Activated CD4-positive, alpha-beta T cell treated with anti-CD3 and anti-CD28 coated beads for 36 hours (primary cell): ENCODE results near the gene NRDC. TPM values are rescaled to one million over a fixed set of nuclear protein-coding genes. Genes with fewer than 3 reads are reported as not detected.
"Not testable (repeated sequence)": the region's sequence is repeated elsewhere in the genome, so short reads cannot be mapped to it uniquely, and the experiment has no call there.

Source experiments
- ATAC-seq: fragments of 200-7000 bp; cut with Tn5 transposase; one replicate; pipeline ENCODE4 v1.10.0; 2021; ENCODE audit warnings: mild to moderate bottlenecking, moderate library complexity
- CTCF ChIA-PET: fragments of 350-600 bp; sonication (Branson Sonifier 250); formaldehyde crosslinking; loops from one replicate; lab custom pipeline; 2021; ENCODE audit warnings: antibody characterized with exemption; lab: Charles Lee
- POLR2A ChIA-PET: fragments of 350-600 bp; sonication (Branson Sonifier 250); formaldehyde crosslinking; loops from one replicate; lab custom pipeline; 2021; ENCODE audit warnings: antibody characterized with exemption, inconsistent platforms; lab: Charles Lee
- DNase-seq: peaks from one replicate; pipeline ENCODE4 v3.0.0-alpha.2; 2020
- H3K27ac Mint-ChIP-seq: one replicate; pipeline ENCODE4 v1.8.0; 2021; ENCODE audit warnings: mixed read lengths
- H3K27me3 Mint-ChIP-seq: one replicate; pipeline ENCODE4 v1.8.0; 2021; ENCODE audit warnings: mixed read lengths
- H3K36me3 Mint-ChIP-seq: one replicate; pipeline ENCODE4 v1.8.0; 2021; ENCODE audit warnings: low read depth, mixed read lengths
- H3K4me1 Mint-ChIP-seq: one replicate; pipeline ENCODE4 v1.8.0; 2021; ENCODE audit warnings: mixed read lengths
- H3K4me3 Mint-ChIP-seq: one replicate; pipeline ENCODE4 v1.8.0; 2021; ENCODE audit warnings: mild to moderate bottlenecking, moderate library complexity, mixed read lengths
- H3K9me3 Mint-ChIP-seq: one replicate; pipeline ENCODE4 v1.8.0; 2021; ENCODE audit warnings: low read depth, mixed read lengths
- intact Hi-C, 2 experiments: fragments of 100-400 bp; cut with DNase I in 1 of 2; cut with micrococcal nuclease in 1 of 2; formaldehyde crosslinking; loops; one replicate each; pipeline versions ENCODE4 v1.14.2 to v1.15.1; 2022 to 2024; cut with DNase I, micrococcal nuclease
- total RNA-seq, 2 experiments: library from RNA; stranded (reverse); gene quantifications; one replicate each; pipeline ENCODE4 v1.2.3, GENCODE V29; 2021

Gene NRDC
- total RNA-seq, 2 experiments from 2014 or later, result 149 to 186 TPM

DNA sequence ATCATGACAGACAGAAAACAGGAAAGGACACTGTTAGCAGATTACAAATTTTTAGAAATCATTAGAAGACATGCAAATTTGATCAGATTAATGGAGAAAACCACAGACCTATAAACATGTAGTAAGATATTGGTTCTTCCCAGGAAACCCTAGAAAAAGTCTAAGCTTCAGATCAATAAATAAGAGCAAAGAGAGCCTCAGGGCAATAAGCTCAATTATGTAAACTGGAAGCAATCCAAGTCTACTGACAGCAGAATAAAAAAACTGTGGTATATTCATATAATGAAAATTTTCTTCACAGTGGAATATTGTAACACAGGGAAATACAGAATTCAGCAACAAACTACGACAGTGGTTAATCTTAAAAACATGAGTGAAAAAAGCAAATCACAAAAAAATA is 36.3 kb downstream of the NRDC start:
- H3K4me1 Mint-ChIP-seq, result peaks cover 24% of the 10 kb centered on the region
- no peak for DNase-seq
- CTCF ChIA-PET, result no interaction called here
- intact Hi-C loops, result no loop called here
- no peak for ATAC-seq
- H3K27ac Mint-ChIP-seq, result no peak overlapping the region
- no peaks in the 10 kb centered on the region for H3K9me3 Mint-ChIP-seq
- POLR2A ChIA-PET, result no interaction called here
- no peaks in the 10 kb centered on the region for H3K27me3 Mint-ChIP-seq
- peaks cover 30% of the 10 kb centered on the region for H3K36me3 Mint-ChIP-seq
- H3K4me3 Mint-ChIP-seq, result no peak overlapping the region

GRCh38 chr1:51840743-51841461 is 37.6 kb downstream of the NRDC start:
- H3K27ac Mint-ChIP-seq, result no peak overlapping the region
- ChIA-PET CTCF (interaction anchor here (0.9 to 1.6 kb wide), 3 partner anchors 12 to 85 kb away, joined by 3 to 5 read pairs (median 3); no protein-coding TSS in a partner anchor), POLR2A (interaction anchor here (0.5 to 0.7 kb wide), 2 partner anchors 8 to 116 kb away, joined by 3 read pairs; no protein-coding TSS in a partner anchor)
- H3K4me1 Mint-ChIP-seq, result peaks cover 24% of the 10 kb centered on the region
- ATAC-seq, result no peak
- H3K9me3 Mint-ChIP-seq, result no peaks in the 10 kb centered on the region
- intact Hi-C loops, result no loop called here
- no peaks in the 10 kb centered on the region for H3K27me3 Mint-ChIP-seq
- H3K36me3 Mint-ChIP-seq, result peaks cover 25% of the 10 kb centered on the region
- H3K4me3 Mint-ChIP-seq, result no peak overlapping the region
- no peak for DNase-seq

GRCh38 chr1:51840182-51840581 is 38.3 kb downstream of the NRDC start:
- ATAC-seq (no peak), DNase-seq (no peak)
- Mint-ChIP-seq H3K4me1 (peaks cover 24% of the 10 kb centered on the region), H3K9me3 (no peaks in the 10 kb centered on the region), H3K4me3 (no peak overlapping the region), H3K36me3 (peaks cover 28% of the 10 kb centered on the region), H3K27me3 (no peaks in the 10 kb centered on the region), H3K27ac (no peak overlapping the region)
- POLR2A ChIA-PET, result interaction anchor here (0.5 to 0.7 kb wide), 2 partner anchors 7 to 116 kb away, joined by 3 read pairs; no protein-coding TSS in a partner anchor
- CTCF ChIA-PET, result interaction anchor here (1.1 to 1.6 kb wide), 4 partner anchors 8 to 427 kb away, joined by 3 to 5 read pairs (median 4); no protein-coding TSS in a partner anchor
- intact Hi-C loops, result no loop called here

DNA sequence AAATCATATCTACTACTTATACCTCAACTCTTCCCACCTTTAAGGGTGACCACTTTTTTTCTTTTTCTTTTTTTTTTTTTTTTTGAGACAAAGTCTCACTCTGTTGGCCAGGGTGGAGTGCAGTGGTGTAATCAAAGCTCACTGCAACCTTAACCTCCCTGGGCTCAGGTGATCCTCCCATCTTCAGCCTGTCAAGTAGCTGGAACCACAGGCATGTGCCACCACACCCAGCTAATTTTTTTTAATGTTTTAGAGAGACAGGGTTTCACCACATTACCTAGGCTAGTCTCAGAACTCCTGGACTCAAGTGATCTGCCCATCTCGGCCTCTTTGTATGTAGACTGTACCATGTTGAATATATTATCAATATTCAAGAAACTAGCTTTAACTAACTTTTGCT is 39.4 kb downstream of the NRDC start:
- intact Hi-C loops, result no loop called here
- no peak for ATAC-seq
- H3K4me3 Mint-ChIP-seq, result no peak overlapping the region
- H3K27me3 Mint-ChIP-seq, result no peaks in the 10 kb centered on the region
- peaks cover 18% of the 10 kb centered on the region for H3K4me1 Mint-ChIP-seq
- no peaks in the 10 kb centered on the region for H3K9me3 Mint-ChIP-seq
- no peak for DNase-seq
- peaks cover 30% of the 10 kb centered on the region for H3K36me3 Mint-ChIP-seq
- ChIA-PET POLR2A (no interaction called here), CTCF (interaction anchor here (0.8 to 1.5 kb wide), 4 partner anchors 9 to 426 kb away, joined by 3 to 4 read pairs (median 3); no protein-coding TSS in a partner anchor)
- H3K27ac Mint-ChIP-seq, result no peak overlapping the region

- no peak overlapping the region for H3K27ac Mint-ChIP-seq
- H3K4me1 Mint-ChIP-seq, result peaks cover 6% of the 10 kb centered on the region
- no peak overlapping the region for H3K4me3 Mint-ChIP-seq
- ChIA-PET CTCF (interaction anchor here (1.0 kb wide), 1 partner anchor 35 kb away, joined by 3 read pairs; no protein-coding TSS in a partner anchor), POLR2A (no interaction called here)
- H3K27me3 Mint-ChIP-seq, result no peaks in the 10 kb centered on the region
- DNase-seq, result no peak
- H3K9me3 Mint-ChIP-seq, result no peaks in the 10 kb centered on the region
- ATAC-seq, result no peak
- intact Hi-C loops, result no loop called here
- H3K36me3 Mint-ChIP-seq, result peaks cover 37% of the 10 kb centered on the region
Measured at GRCh38 chr1:51837243-51837642, 41.3 kb downstream of the NRDC start.

GRCh38 chr1:51833700-51834099 is 44.8 kb downstream of the NRDC start:
- Mint-ChIP-seq H3K9me3 (no peaks in the 10 kb centered on the region), H3K27ac (no peak overlapping the region), H3K4me3 (no peak overlapping the region), H3K4me1 (no peaks in the 10 kb centered on the region), H3K27me3 (no peaks in the 10 kb centered on the region), H3K36me3 (peaks cover 35% of the 10 kb centered on the region)
- intact Hi-C loops, result no loop called here
- no peak for DNase-seq
- ATAC-seq, result no peak
- ChIA-PET CTCF (interaction anchor here (0.6 kb wide), 1 partner anchor 106 kb away, joined by 4 read pairs; no protein-coding TSS in a partner anchor), POLR2A (no interaction called here)

DNA sequence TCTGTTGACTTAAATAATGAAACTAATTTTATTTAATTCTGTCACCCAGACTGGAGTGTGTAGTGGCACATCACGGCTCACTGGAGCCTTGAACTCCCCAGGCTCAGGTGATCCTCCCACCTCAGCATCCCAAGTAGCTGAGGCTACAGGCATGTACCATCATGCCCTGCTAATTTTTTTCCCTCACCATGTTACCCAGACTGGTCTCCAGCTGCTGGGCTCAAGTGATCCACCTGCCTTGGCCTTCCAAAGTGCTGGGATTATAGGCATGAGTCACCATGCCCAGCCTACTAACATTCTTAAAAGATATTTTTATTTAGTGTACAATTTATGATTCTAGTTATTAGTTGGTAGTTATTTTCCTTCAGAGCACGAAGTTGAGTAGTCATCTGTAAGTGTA is 49.5 kb downstream of the NRDC start:
- H3K9me3 Mint-ChIP-seq, result no peaks in the 10 kb centered on the region
- H3K36me3 Mint-ChIP-seq, result peaks cover 15% of the 10 kb centered on the region
- ChIA-PET CTCF (no interaction called here), POLR2A (no interaction called here)
- no peak overlapping the region for H3K4me3 Mint-ChIP-seq
- intact Hi-C loops, result no loop called here
- H3K4me1 Mint-ChIP-seq, result no peaks in the 10 kb centered on the region
- no peak for ATAC-seq
- DNase-seq, result no peak
- no peak overlapping the region for H3K27ac Mint-ChIP-seq
- no peaks in the 10 kb centered on the region for H3K27me3 Mint-ChIP-seq

DNA sequence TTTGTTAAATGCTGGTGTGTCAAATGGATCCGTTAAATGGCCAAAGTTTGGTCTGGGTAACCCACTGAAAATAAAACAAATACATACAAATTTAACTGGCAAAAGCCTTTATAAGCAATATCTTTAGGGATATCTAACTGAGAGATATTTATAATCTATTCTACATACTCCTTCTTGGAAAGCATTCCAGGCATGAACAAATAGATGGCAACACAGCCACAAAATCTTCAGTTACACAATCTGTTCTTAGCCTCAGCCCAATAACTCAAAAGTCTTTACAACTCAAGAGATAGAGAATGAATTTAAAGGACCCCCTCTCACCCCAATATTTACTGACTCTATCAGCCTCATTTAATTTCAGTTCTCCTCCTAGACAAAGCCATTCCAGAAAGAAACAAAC is 58.7 kb downstream of the NRDC start:
- CTCF ChIA-PET, result no interaction called here
- H3K4me1 Mint-ChIP-seq, result no peaks in the 10 kb centered on the region
- no peak overlapping the region for H3K27ac Mint-ChIP-seq
- intact Hi-C loops, result loop anchor here in 1 of 2 experiments (10.0 kb wide), 1 partner anchor 185 kb away; no protein-coding TSS in a partner anchor
- no peaks in the 10 kb centered on the region for H3K27me3 Mint-ChIP-seq
- H3K9me3 Mint-ChIP-seq, result no peaks in the 10 kb centered on the region
- POLR2A ChIA-PET, result no interaction called here
- H3K36me3 Mint-ChIP-seq, result peaks cover 21% of the 10 kb centered on the region
- no peak overlapping the region for H3K4me3 Mint-ChIP-seq
- ATAC-seq (no peak), DNase-seq (no peak)

DNA sequence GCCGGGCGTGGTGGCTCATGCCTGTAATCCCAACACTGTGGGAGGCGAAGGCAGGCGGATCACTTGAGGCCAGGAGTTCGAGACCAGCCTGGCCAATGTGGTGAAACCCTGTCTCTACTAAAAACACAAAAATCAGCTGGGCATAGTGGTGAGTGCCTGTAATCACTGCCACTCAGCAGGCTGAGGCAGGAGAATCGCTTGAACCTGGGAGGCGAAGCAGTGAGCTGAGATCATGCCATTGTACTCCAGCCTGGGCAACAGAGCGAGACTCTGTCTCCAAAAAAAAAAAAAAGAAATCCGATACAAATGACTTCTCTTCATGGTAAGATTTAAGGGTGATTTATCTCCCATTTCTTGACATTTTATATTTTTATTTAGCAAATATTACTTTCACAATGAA is 59.5 kb downstream of the NRDC start:
- peaks cover 24% of the 10 kb centered on the region for H3K36me3 Mint-ChIP-seq
- H3K4me1 Mint-ChIP-seq, DNase-seq, CTCF ChIA-PET, H3K4me3 Mint-ChIP-seq, H3K27ac Mint-ChIP-seq, H3K27me3 Mint-ChIP-seq, ATAC-seq, POLR2A ChIA-PET, H3K9me3 Mint-ChIP-seq: not testable (repeated sequence)
- intact Hi-C loops, result loop anchor here in 1 of 2 experiments (10.0 kb wide), 1 partner anchor 186 kb away; no protein-coding TSS in a partner anchor

DNA sequence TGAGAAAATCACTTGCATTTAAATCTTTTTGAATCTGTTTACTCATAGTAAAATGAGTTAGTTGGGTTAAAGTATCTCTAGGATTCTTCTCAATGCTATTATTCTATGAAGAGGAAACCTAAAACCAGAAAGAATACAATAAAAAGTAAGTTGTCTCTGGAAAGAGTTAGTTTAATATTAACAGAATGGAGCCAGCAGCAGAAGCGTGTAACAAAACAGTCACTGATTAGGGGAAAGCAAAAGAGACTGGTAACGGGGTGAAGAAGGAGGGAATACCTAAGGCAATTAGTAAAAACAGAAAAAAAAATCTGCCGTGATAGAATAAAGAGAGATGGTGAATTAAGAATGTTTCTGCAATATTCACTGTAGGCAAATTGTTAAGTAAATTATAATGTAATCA is 60.0 kb downstream of the NRDC start:
- no peaks in the 10 kb centered on the region for H3K4me1 Mint-ChIP-seq
- H3K9me3 Mint-ChIP-seq, result no peaks in the 10 kb centered on the region
- H3K36me3 Mint-ChIP-seq, result peaks cover 29% of the 10 kb centered on the region
- ChIA-PET CTCF (no interaction called here), POLR2A (no interaction called here)
- H3K27me3 Mint-ChIP-seq, result no peaks in the 10 kb centered on the region
- H3K27ac Mint-ChIP-seq, result no peak overlapping the region
- intact Hi-C loops, result loop anchor here in 1 of 2 experiments (10.0 kb wide), 1 partner anchor 186 kb away; no protein-coding TSS in a partner anchor
- DNase-seq, result no peak
- no peak for ATAC-seq
- H3K4me3 Mint-ChIP-seq, result no peak overlapping the region

- Mint-ChIP-seq H3K9me3 (no peaks in the 10 kb centered on the region), H3K36me3 (peaks cover 23% of the 10 kb centered on the region), H3K4me1 (no peaks in the 10 kb centered on the region), H3K4me3 (no peak overlapping the region), H3K27me3 (no peaks in the 10 kb centered on the region), H3K27ac (no peak overlapping the region)
- DNase-seq (no peak), ATAC-seq (no peak)
- CTCF ChIA-PET, result interaction anchor here (0.9 kb wide), 1 partner anchor 45 kb away, joined by 3 read pairs; no protein-coding TSS in a partner anchor
- POLR2A ChIA-PET, result no interaction called here
- intact Hi-C loops, result loop anchor here in 1 of 2 experiments (10.0 kb wide), 1 partner anchor 190 kb away; no protein-coding TSS in a partner anchor
Measured at GRCh38 chr1:51814513-51814912, 64.0 kb downstream of the NRDC start.

DNA sequence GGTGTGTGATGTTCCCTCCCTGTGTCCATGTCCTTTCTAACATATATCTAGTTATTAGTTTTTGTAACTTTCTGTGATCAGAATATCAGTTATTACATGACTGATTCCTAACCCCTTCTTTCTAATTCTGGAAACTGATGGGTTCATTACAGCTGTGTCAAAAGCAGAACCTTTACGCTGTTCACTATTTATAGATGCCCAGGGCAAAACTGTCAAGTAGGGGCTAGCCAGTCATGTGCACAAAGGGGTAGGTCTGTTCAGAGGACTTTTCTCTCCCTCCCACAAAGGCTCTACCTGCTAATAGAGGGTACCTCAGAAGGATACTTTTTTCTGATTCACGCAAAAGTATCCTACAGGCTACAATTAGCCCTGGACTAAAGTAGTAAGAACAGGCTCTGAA is 79.2 kb downstream of the NRDC start:
- no peaks in the 10 kb centered on the region for H3K27me3 Mint-ChIP-seq
- no peak overlapping the region for H3K27ac Mint-ChIP-seq
- CTCF ChIA-PET, result interaction anchor here (1.3 kb wide), 1 partner anchor 11 kb away, joined by 3 read pairs; no protein-coding TSS in a partner anchor
- H3K36me3 Mint-ChIP-seq, result peaks cover 25% of the 10 kb centered on the region
- intact Hi-C loops, result no loop called here
- no peaks in the 10 kb centered on the region for H3K4me1 Mint-ChIP-seq
- no peak for ATAC-seq
- H3K9me3 Mint-ChIP-seq, result no peaks in the 10 kb centered on the region
- DNase-seq, result no peak
- H3K4me3 Mint-ChIP-seq, result no peak overlapping the region
- POLR2A ChIA-PET, result no interaction called here
